Brain microvascular endothelial cell (primary cell): ENCODE data around the gene MYBPC2.

ENCODE experiments used
- DNase-seq: peaks from one replicate; pipeline ENCODE4 v3.0.0-alpha.2; 2020
- H3K27ac ChIP-seq: fragments of 250-450 bp; sonication (Bioruptor Pico); 2 replicates; pipeline ENCODE4 v1.5.1; 2020; ENCODE audit warnings: mild to moderate bottlenecking, moderate library complexity
- H3K27me3 ChIP-seq: fragments of 250-450 bp; sonication (Bioruptor Pico); replicated peaks from 2 replicates; pipeline ENCODE4 v1.5.1; 2020; ENCODE audit warnings: mild to moderate bottlenecking
- H3K36me3 ChIP-seq: fragments of 250-450 bp; sonication (Bioruptor Pico); replicated peaks from 2 replicates; pipeline ENCODE4 v1.5.1; 2020; ENCODE audit warnings: mild to moderate bottlenecking
- H3K4me3 ChIP-seq: 2 replicates; pipeline ENCODE4 v1.5.1; 2011; ENCODE audit warnings: low read depth, mild to moderate bottlenecking, control low read depth, low read length, moderate library complexity
- CTCF ChIP-seq: IDR thresholded peaks from 2 replicates; pipeline ENCODE4 v1.5.1; 2011; ENCODE audit warnings: low read depth, mild to moderate bottlenecking, moderate library complexity, low read length, control low read depth, inconsistent platforms; ENCODE audit errors: missing control alignments
- in situ Hi-C: cut with HindIII; loops from 2 replicates; pipeline ENCODE4 v1.10.0; 2017; ENCODE audit warnings: low sequenced_read_pairs, low pct_ligation_motif_present

MYBPC2 gene

GRCh38 chr19:50398675-50399367 is 33.9 kb upstream of the MYBPC2 start:
- H3K36me3 ChIP-seq = peaks cover 3% of the 10 kb centered on the region
- H3K27ac ChIP-seq = no peak overlapping the region
- H3K27me3 ChIP-seq = no peaks in the 10 kb centered on the region
- no peak overlapping the region for H3K4me3 ChIP-seq
- no peak for DNase-seq
- TF ChIP-seq CTCF = no peak
- in situ Hi-C loops = no loop called here

GRCh38 chr19:50399368-50399745 is 33.3 kb upstream of the MYBPC2 start:
- peaks cover 3% of the 10 kb centered on the region for H3K36me3 ChIP-seq

GRCh38 chr19:50401605-50402450 is 30.9 kb upstream of the MYBPC2 start:
- in situ Hi-C loops = no loop called here
- H3K27me3 ChIP-seq = no peaks in the 10 kb centered on the region
- H3K36me3 ChIP-seq = peaks cover 3% of the 10 kb centered on the region
- H3K27ac ChIP-seq = no peak overlapping the region
- H3K4me3 ChIP-seq = no peak overlapping the region
- TF ChIP-seq CTCF = peak; percentile 21
- DNase-seq = no peak

More at GRCh38 chr19:50399368-50399745, 33.3 kb upstream of the MYBPC2 start:
- TF ChIP-seq CTCF = no peak
- DNase-seq = no peak
- Histone ChIP-seq H3K27me3 (no peaks in the 10 kb centered on the region), H3K27ac (no peak overlapping the region), H3K4me3 (no peak overlapping the region)
- in situ Hi-C loops = no loop called here

- Histone ChIP-seq H3K36me3 (peaks cover 3% of the 10 kb centered on the region), H3K27me3 (no peaks in the 10 kb centered on the region), H3K27ac (no peak overlapping the region), H3K4me3 (no peak overlapping the region)
- DNase-seq = no peak
- in situ Hi-C loops = no loop called here
- no peak for TF ChIP-seq CTCF
Measured at GRCh38 chr19:50402544-50403301, 30.0 kb upstream of the MYBPC2 start.

- Histone ChIP-seq H3K4me3 (no peak overlapping the region), H3K27me3 (no peaks in the 10 kb centered on the region), H3K27ac (no peak overlapping the region), H3K36me3 (peaks cover 3% of the 10 kb centered on the region)
- no peak for DNase-seq
- TF ChIP-seq CTCF = no peak
- in situ Hi-C loops = no loop called here
Measured at GRCh38 chr19:50406156-50406820, 26.4 kb upstream of the MYBPC2 start.
